ENCODE data around the gene ZGLP1.

The ZGLP1 gene

DNA sequence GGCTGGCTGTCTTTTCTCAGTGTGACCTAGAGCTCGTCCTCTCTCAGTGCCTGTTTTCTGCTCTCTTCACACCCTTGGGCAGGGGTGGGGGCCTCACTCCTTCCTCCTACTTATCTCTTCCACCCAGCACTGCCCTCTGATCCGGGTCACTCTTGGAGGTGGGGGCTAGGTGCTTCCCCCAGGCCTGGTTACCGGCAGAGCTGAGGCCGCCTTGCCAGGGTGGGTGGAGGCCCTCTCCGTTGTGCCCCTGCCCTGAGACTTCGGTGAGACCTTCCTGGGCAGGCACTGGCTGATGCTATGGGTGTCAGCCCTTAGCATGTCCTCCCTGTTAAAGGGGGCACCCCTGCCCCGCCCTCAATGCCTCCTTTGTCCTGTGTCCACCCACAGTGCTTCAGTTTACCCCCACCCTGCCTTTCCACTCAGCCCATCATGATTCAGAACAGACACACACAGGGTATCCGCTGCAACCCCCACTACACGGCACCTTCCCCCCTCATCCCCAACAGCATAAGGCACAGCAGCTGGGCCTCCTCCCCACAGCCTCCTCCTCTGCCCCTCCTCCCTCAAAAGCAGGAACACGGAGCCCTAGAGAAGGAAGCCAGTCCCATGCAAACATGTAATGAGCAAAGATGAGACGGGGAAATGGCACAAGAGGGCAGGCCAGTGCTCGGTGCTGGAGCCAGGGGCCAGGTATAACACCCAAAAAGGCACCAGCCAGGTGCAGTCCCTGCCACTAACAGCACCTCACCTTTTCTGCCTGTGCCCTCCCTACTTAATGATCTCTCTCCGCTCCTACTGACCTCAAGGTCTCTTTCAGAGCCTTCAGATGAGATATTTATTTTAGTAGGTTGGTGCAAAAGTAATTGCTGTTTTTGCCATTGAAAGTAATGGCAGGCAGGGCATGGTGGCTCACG is 9.8 kb downstream of the ZGLP1 start:
- Histone ChIP-seq H3K4me3 (ENCODE audit: low read depth, low read length) (no peak overlapping the region), H3K36me3 (peaks cover 18% of the 10 kb centered on the region), H3K27ac (peak overlapping the region; percentile 76), H3K27me3 (ENCODE audit: insufficient read depth, low read depth, severe bottlenecking) (no peaks in the 10 kb centered on the region), H3K9me3 (ENCODE audit: severe bottlenecking) (no peaks in the 10 kb centered on the region)
- DNase-seq, result peak; percentile 79
- TF ChIP-seq, protein P1, sequence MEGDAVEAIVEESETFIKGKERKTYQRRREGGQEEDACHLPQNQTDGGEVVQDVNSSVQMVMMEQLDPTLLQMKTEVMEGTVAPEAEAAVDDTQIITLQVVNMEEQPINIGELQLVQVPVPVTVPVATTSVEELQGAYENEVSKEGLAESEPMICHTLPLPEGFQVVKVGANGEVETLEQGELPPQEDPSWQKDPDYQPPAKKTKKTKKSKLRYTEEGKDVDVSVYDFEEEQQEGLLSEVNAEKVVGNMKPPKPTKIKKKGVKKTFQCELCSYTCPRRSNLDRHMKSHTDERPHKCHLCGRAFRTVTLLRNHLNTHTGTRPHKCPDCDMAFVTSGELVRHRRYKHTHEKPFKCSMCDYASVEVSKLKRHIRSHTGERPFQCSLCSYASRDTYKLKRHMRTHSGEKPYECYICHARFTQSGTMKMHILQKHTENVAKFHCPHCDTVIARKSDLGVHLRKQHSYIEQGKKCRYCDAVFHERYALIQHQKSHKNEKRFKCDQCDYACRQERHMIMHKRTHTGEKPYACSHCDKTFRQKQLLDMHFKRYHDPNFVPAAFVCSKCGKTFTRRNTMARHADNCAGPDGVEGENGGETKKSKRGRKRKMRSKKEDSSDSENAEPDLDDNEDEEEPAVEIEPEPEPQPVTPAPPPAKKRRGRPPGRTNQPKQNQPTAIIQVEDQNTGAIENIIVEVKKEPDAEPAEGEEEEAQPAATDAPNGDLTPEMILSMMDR (IDR thresholded peaks at IDR 0.05; ENCODE audit: low read depth, low read length), result 0 out of 2 replicates have a peak, but pooled peaks have one; percentile 5

GRCh38 chr19:10295847-10296591 is 13.6 kb downstream of the ZGLP1 start:
- H3K27ac ChIP-seq, result no peak overlapping the region
- H3K27me3 ChIP-seq (ENCODE audit: insufficient read depth, low read depth, severe bottlenecking), result peaks cover 1% of the 10 kb centered on the region
- TF ChIP-seq, protein P1 (IDR thresholded peaks at IDR 0.05; ENCODE audit: low read depth, low read length), result no peak
- H3K36me3 ChIP-seq, result peaks cover 25% of the 10 kb centered on the region
- no peak for DNase-seq
- H3K4me3 ChIP-seq (ENCODE audit: low read depth, low read length), result no peak overlapping the region
- no peaks in the 10 kb centered on the region for H3K9me3 ChIP-seq (ENCODE audit: severe bottlenecking)

GRCh38 chr19:10295305-10295846 is 14.2 kb downstream of the ZGLP1 start:
- Histone ChIP-seq H3K36me3 (peaks cover 25% of the 10 kb centered on the region), H3K4me3 (ENCODE audit: low read depth, low read length) (no peak overlapping the region), H3K27me3 (ENCODE audit: insufficient read depth, low read depth, severe bottlenecking) (peaks cover 8% of the 10 kb centered on the region), H3K9me3 (ENCODE audit: severe bottlenecking) (no peaks in the 10 kb centered on the region), H3K27ac (no peak overlapping the region)
- TF ChIP-seq, protein P1 (IDR thresholded peaks at IDR 0.05; ENCODE audit: low read depth, low read length), result no peak
- DNase-seq, result no peak

DNA sequence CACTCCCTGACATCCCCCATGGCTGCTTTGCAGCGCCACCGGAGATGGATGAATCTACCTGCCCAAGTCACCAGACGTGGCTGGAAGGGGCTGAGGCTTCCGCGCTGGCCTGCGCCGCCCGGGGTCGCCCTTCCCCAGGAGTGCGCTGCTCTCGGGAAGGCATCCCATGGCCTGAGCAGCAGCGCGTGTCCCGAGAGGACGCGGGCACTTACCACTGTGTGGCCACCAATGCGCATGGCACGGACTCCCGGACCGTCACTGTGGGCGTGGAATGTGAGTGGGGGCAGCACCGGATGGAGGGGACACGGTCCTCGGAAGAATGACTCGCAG is 15.3 kb downstream of the ZGLP1 start:
- no peak for DNase-seq
- Histone ChIP-seq H3K36me3 (peaks cover 25% of the 10 kb centered on the region), H3K27me3 (ENCODE audit: insufficient read depth, low read depth, severe bottlenecking) (peaks cover 9% of the 10 kb centered on the region), H3K27ac (no peak overlapping the region), H3K4me3 (ENCODE audit: low read depth, low read length) (no peak overlapping the region), H3K9me3 (ENCODE audit: severe bottlenecking) (no peaks in the 10 kb centered on the region)
- TF ChIP-seq, protein P1 (IDR thresholded peaks at IDR 0.05; ENCODE audit: low read depth, low read length), result no peak

DNA sequence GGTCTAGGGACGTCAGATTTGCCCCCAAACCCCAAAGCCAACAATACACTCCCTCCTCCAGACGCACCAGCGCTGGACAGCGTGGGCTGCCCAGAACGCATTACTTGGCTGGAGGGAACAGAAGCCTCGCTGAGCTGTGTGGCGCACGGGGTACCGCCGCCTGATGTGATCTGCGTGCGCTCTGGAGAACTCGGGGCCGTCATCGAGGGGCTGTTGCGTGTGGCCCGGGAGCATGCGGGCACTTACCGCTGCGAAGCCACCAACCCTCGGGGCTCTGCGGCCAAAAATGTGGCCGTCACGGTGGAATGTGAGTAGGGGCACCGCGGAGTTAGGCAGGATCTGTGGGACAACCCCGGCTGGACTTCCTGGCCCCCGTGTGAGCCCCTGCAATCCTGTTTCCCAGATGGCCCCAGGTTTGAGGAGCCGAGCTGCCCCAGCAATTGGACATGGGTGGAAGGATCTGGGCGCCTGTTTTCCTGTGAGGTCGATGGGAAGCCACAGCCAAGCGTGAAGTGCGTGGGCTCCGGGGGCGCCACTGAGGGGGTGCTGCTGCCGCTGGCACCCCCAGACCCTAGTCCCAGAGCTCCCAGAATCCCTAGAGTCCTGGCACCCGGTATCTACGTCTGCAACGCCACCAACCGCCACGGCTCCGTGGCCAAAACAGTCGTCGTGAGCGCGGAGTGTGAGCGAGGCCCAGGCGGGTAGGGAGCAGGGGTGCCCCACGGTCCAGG is 15.8 kb downstream of the ZGLP1 start:
- no peaks in the 10 kb centered on the region for H3K9me3 ChIP-seq (ENCODE audit: severe bottlenecking)
- TF ChIP-seq, protein P1 (IDR thresholded peaks at IDR 0.05; ENCODE audit: low read depth, low read length), result no peak
- peak overlapping the region; percentile 87 for H3K27ac ChIP-seq
- DNase-seq, result no peak
- peaks cover 9% of the 10 kb centered on the region for H3K27me3 ChIP-seq (ENCODE audit: insufficient read depth, low read depth, severe bottlenecking)
- H3K4me3 ChIP-seq (ENCODE audit: low read depth, low read length), result peak overlapping the region; percentile 57
- H3K36me3 ChIP-seq, result peaks cover 25% of the 10 kb centered on the region
